Immature natural killer cell (primary cell): ENCODE results near the gene CREG1. TPM values are rescaled to one million over a fixed set of nuclear protein-coding genes. Genes with fewer than 3 reads are reported as not detected.
"Not testable (repeated sequence)": the region's sequence is repeated elsewhere in the genome, so short reads cannot be mapped to it uniquely, and the experiment has no call there.

Experiments used
- DNase-seq, 3 donors: peaks; one replicate each; pipeline ENCODE4 v3.0.0; 2022; ENCODE audit warnings: mixed read lengths in 1 of 3
- H3K27ac Mint-ChIP-seq, 6 donors: one replicate each; pipeline ENCODE4 v1.8.0; 2020; ENCODE audit warnings: mixed read lengths in 6 of 6, mild to moderate bottlenecking in 5 of 6, inconsistent platforms in 4 of 6, moderate library complexity in 3 of 6
- H3K27me3 Mint-ChIP-seq, 3 donors: one replicate each; pipeline ENCODE4 v1.8.0; 2020 to 2021; ENCODE audit warnings: low read depth in 3 of 3, mild to moderate bottlenecking in 3 of 3, mixed read lengths in 3 of 3, moderate library complexity in 3 of 3, inconsistent platforms in 1 of 3
- H3K36me3 Mint-ChIP-seq, 3 donors: one replicate each; pipeline ENCODE4 v1.8.0; 2020; ENCODE audit warnings: mixed read lengths in 3 of 3, inconsistent platforms in 2 of 3, mild to moderate bottlenecking in 2 of 3
- H3K4me1 Mint-ChIP-seq, 2 donors: one replicate each; pipeline ENCODE4 v1.8.0; 2020; ENCODE audit warnings: inconsistent platforms in 2 of 2, mild to moderate bottlenecking in 2 of 2, mixed read lengths in 2 of 2, moderate library complexity in 1 of 2
- H3K4me3 Mint-ChIP-seq, 5 donors: one replicate each; pipeline ENCODE4 v1.8.0; 2020; ENCODE audit warnings: mild to moderate bottlenecking in 5 of 5, mixed read lengths in 5 of 5, inconsistent platforms in 3 of 5, moderate library complexity in 3 of 5
- H3K9me3 Mint-ChIP-seq, 6 donors: one replicate each; pipeline ENCODE4 v1.8.0; 2020; ENCODE audit warnings: mild to moderate bottlenecking in 6 of 6, mixed read lengths in 6 of 6, inconsistent platforms in 4 of 6, moderate library complexity in 3 of 6
- polyA plus RNA-seq, 3 donors: library from polyadenylated mRNA; unstranded; fragments of 300-500 nt; fragmentation: Illumina TruSeq; gene quantifications; one replicate each; pipeline ENCODE4 v1.2.3, GENCODE V29; 2021

Gene CREG1
- polyA plus RNA-seq, 3 donors from 2014 or later, result 12.4 to 18.0 (median 14.7) TPM

- H3K36me3 Mint-ChIP-seq, result no peaks in the 10 kb centered on the region
- H3K27ac Mint-ChIP-seq, result no peak overlapping the region
- no peaks in the 10 kb centered on the region for H3K4me1 Mint-ChIP-seq
- H3K9me3 Mint-ChIP-seq, result no peaks in the 10 kb centered on the region
- no peak overlapping the region for H3K4me3 Mint-ChIP-seq
- DNase-seq, result no peak
- peaks cover 0 to 9% (median 3%) of the 10 kb centered on the region in 3 donors for H3K27me3 Mint-ChIP-seq
Observed at GRCh38 chr1:167579986-167580385, 26.4 kb upstream of the CREG1 start.

- H3K9me3 Mint-ChIP-seq, result no peaks in the 10 kb centered on the region
- no peak overlapping the region for H3K27ac Mint-ChIP-seq
- H3K4me1 Mint-ChIP-seq, result no peaks in the 10 kb centered on the region
- H3K36me3 Mint-ChIP-seq, result no peaks in the 10 kb centered on the region
- DNase-seq, result no peak
- H3K27me3 Mint-ChIP-seq, result peaks cover 0 to 9% (median 3%) of the 10 kb centered on the region in 3 donors
- H3K4me3 Mint-ChIP-seq, result no peak overlapping the region
Observed at GRCh38 chr1:167578939-167579521, 25.5 kb upstream of the CREG1 start.

- H3K4me3 Mint-ChIP-seq, result no peak overlapping the region
- DNase-seq, result no peak
- H3K27me3 Mint-ChIP-seq, result peaks cover 0 to 12% (median 4%) of the 10 kb centered on the region in 3 donors
- H3K36me3 Mint-ChIP-seq, result no peaks in the 10 kb centered on the region
- H3K4me1 Mint-ChIP-seq, result no peaks in the 10 kb centered on the region
- H3K27ac Mint-ChIP-seq, result no peak overlapping the region
- H3K9me3 Mint-ChIP-seq, result no peaks in the 10 kb centered on the region
Observed at GRCh38 chr1:167575649-167576048, 22.1 kb upstream of the CREG1 start.

DNA sequence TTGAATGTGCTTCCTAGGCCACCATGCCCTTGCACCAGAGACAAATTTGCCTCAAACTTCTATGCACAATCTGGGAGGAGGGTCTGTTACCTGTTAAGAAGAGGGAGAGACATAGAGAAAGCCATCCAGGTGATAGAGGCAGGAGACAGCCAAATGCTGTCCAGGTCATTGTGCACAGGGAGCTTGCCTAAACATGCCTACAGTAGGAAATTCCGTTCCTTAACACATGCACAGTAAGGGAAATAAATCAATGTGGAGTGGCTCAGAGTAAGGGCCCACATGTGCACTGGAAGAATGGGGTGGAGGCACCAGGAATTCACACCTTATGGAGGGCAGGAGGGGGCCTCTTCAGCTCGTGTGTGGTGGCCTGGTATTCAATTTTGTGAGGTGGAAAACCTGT, 19.5 kb upstream of the CREG1 start:
- H3K9me3 Mint-ChIP-seq, result no peaks in the 10 kb centered on the region
- no peaks in the 10 kb centered on the region for H3K36me3 Mint-ChIP-seq
- no peak overlapping the region for H3K4me3 Mint-ChIP-seq

DNA sequence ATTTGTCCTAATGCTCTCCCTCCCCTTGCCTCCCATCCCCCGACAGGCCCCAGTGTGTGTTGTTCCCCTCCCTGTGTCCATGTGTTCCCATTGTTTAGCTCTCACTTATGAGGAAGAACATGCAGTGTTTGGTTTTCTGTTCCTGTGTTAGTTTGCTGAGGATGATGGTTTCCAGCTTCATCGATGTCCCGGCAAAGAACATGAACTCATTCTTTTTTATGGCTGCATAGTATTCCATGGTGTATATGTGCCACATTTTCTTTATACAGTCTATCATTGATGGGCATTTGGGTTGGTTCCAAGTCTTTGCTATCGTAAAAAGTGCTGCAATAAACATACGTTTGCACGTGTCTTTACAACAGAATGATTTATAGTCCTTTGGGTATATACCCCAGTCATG, 17.1 kb upstream of the CREG1 start:
- not testable (repeated sequence) for H3K9me3 Mint-ChIP-seq, H3K27ac Mint-ChIP-seq, H3K36me3 Mint-ChIP-seq, H3K4me3 Mint-ChIP-seq, DNase-seq, H3K4me1 Mint-ChIP-seq
- peaks cover 0 to 15% (median 5%) of the 10 kb centered on the region in 3 donors for H3K27me3 Mint-ChIP-seq

More for the DNA sequence above, 19.5 kb upstream of the CREG1 start:
- H3K27ac Mint-ChIP-seq, result no peak overlapping the region
- H3K27me3 Mint-ChIP-seq, result peaks cover 0 to 19% (median 3%) of the 10 kb centered on the region in 3 donors
- DNase-seq, result no peak
- H3K4me1 Mint-ChIP-seq, result no peaks in the 10 kb centered on the region

DNA sequence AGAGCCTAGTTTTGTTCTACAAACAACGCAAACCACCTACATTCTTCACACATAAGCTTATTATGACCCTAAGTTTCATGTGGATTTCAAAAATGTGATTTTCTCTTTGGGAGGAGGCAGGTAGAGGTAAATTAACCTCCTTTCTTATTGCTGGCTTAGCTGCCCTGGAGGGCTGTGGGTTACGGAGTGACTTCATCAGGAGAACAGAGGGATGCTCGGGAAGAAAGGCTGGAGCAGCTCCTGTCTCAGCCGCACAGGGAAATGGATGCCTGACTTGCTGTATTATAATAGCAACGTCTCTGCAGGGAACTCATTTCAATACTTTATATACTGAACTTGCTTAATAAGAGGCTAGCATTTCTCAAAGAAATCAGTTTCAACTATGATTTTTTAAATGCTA, 14.1 kb upstream of the CREG1 start:
- H3K4me1 Mint-ChIP-seq, result no peaks in the 10 kb centered on the region
- no peaks in the 10 kb centered on the region for H3K36me3 Mint-ChIP-seq
- H3K27me3 Mint-ChIP-seq, result peaks cover under 1 to 12% (median 5%) of the 10 kb centered on the region in 3 donors
- H3K4me3 Mint-ChIP-seq, result no peak overlapping the region
- no peaks in the 10 kb centered on the region for H3K9me3 Mint-ChIP-seq
- no peak overlapping the region for H3K27ac Mint-ChIP-seq
- no peak for DNase-seq

- H3K4me3 Mint-ChIP-seq, result no peak overlapping the region
- H3K4me1 Mint-ChIP-seq, result no peaks in the 10 kb centered on the region
- no peaks in the 10 kb centered on the region for H3K9me3 Mint-ChIP-seq
- no peaks in the 10 kb centered on the region for H3K36me3 Mint-ChIP-seq
- H3K27ac Mint-ChIP-seq, result no peak overlapping the region
- peaks cover 2 to 12% (median 5%) of the 10 kb centered on the region in 3 donors for H3K27me3 Mint-ChIP-seq
- no peak for DNase-seq
Observed at GRCh38 chr1:167566766-167567165, 13.2 kb upstream of the CREG1 start.

DNA sequence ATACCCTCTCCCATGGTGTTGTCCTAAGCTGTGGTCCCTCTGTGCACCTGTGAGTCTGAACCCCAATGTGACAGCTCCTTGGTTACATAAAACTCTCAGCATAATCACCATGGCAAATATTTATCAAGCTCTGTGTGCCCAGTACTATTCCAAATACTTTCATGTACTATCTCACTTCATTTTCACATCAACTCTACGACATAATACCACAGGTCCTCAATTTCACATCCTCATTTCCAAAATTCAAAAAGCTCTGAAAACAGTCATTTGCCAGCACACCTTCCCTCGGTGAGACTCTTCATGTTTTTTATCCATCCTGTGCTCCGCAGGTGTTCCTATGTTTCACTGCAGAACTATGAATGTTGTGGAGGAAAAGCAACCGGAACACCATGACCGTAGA, 12.4 kb upstream of the CREG1 start:
- no peak overlapping the region for H3K4me3 Mint-ChIP-seq

DNA sequence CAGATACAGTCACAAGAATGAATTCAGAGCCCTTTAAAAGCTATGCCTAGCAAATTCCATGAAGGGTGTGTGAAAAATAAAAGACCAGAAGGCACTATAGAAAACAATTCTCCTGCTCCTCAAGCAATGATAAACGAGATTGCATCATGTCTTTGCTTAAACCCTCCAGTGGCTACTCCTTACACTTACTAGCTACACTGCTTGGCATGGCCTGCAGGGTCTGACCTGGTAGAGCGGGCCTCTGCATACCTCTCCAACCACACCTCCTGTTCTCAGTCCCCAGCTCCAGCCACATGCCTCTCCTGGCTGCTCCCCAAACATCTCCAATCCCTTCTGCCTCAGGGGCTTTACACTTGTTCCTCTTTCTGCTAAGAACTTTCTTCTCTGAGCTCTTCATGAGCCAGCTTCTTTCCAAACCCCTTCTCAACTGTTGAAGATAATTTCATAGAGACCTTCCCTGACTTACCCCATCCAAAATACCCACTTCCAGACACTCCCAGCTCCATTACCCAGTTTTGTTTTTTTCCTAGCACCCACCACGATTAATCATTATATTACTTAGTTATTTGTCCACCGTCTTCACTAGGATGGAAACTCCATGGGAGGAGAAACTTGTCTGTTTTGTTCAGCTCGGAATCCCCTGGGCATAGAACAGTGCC, 11.2 kb upstream of the CREG1 start:
- no peaks in the 10 kb centered on the region for H3K4me1 Mint-ChIP-seq
- H3K27ac Mint-ChIP-seq, result no peak overlapping the region
- H3K36me3 Mint-ChIP-seq, result no peaks in the 10 kb centered on the region
- no peak overlapping the region for H3K4me3 Mint-ChIP-seq
- no peaks in the 10 kb centered on the region for H3K9me3 Mint-ChIP-seq
- H3K27me3 Mint-ChIP-seq, result peaks cover 2 to 5% (median 3%) of the 10 kb centered on the region in 3 donors
- DNase-seq, result no peak

More for the DNA sequence above, 12.4 kb upstream of the CREG1 start:
- Mint-ChIP-seq H3K36me3 (no peaks in the 10 kb centered on the region), H3K4me1 (no peaks in the 10 kb centered on the region), H3K9me3 (no peaks in the 10 kb centered on the region), H3K27me3 (peaks cover 2 to 12% (median 3%) of the 10 kb centered on the region in 3 donors), H3K27ac (no peak overlapping the region)
- DNase-seq, result no peak

DNA sequence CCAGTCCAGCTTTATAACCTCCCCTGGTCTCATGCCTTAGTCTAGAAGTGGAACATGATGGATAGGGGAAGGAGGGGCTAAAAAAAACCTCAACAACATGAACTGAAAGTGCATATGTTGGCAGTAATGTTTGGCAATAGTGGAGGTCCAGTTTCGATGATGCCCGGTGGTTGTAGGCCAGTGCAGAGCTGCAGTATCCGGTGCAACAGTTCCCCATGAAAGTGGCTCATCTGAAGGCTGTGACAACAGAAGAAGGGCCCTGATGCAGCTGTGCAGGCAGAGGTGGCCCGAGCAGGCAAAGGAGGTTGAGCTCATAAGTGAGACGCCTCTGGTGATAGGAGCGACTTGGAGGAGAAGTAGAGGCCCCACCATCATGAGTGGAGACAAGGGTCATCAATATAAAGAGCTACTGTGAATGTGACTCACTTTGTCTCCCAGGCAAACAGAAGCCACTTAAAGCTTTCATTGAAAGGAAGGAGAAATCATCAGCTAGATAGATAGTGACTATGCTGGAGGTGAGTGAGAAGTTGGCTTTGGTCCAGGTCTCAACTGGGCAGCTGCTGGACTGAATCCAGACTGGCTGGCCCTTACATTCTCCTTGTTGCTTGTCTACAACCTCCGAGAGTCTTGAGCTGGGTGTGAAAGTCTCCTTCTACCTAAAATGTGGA, 10.2 kb upstream of the CREG1 start:
- Mint-ChIP-seq H3K36me3 (no peaks in the 10 kb centered on the region), H3K27ac (no peak overlapping the region), H3K4me1 (no peaks in the 10 kb centered on the region), H3K4me3 (no peak overlapping the region), H3K9me3 (no peaks in the 10 kb centered on the region), H3K27me3 (peaks cover 2 to 7% (median 3%) of the 10 kb centered on the region in 3 donors)
- no peak for DNase-seq

DNA sequence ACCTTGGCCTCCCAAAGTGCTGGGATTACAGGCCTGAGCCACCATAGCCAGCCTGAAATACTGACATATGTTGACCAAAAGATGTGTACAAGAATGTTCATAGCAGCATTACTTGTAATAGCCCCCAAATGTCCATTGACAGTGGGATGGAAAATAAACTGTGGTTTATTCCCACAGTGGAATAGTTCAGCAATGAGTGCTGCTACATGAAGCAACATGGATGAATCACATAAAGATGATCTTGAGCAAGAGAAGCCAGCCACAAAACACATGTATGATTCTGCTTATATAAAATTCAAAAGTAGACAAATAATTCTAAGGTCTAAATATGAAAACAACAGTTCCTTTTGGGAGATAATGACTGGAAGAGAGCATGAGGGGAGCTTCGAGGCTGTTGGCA, 9.1 kb upstream of the CREG1 start:
- Mint-ChIP-seq H3K4me1 (no peaks in the 10 kb centered on the region), H3K9me3 (no peaks in the 10 kb centered on the region), H3K27me3 (peaks cover 2 to 7% (median 2%) of the 10 kb centered on the region in 3 donors), H3K4me3 (no peak overlapping the region), H3K27ac (no peak overlapping the region), H3K36me3 (no peaks in the 10 kb centered on the region)
- no peak for DNase-seq

DNA sequence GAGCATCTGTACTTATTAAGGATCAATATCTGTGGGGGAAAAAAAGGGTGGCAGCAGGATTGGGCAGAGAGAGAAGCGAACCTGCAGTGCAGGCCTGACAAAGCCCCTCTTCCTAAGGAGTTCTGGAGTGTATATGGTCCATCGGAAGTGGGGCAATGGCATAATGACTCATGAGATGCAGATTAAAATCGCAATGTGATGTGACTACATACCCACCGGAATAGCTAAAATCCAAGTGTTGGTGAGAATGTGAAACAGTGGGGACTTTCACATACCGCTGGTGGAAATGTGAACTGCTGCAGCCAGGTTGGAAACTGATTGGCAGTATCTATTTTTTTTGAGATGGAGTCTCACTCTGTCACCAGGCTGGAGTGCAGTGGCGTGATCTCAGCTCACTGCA, 8.2 kb upstream of the CREG1 start:
- Mint-ChIP-seq H3K27me3 (peaks cover 0 to 7% (median 2%) of the 10 kb centered on the region in 3 donors), H3K4me3 (no peak overlapping the region), H3K4me1 (no peaks in the 10 kb centered on the region), H3K9me3 (no peaks in the 10 kb centered on the region), H3K36me3 (no peaks in the 10 kb centered on the region), H3K27ac (no peak overlapping the region)
- DNase-seq, result no peak

DNA sequence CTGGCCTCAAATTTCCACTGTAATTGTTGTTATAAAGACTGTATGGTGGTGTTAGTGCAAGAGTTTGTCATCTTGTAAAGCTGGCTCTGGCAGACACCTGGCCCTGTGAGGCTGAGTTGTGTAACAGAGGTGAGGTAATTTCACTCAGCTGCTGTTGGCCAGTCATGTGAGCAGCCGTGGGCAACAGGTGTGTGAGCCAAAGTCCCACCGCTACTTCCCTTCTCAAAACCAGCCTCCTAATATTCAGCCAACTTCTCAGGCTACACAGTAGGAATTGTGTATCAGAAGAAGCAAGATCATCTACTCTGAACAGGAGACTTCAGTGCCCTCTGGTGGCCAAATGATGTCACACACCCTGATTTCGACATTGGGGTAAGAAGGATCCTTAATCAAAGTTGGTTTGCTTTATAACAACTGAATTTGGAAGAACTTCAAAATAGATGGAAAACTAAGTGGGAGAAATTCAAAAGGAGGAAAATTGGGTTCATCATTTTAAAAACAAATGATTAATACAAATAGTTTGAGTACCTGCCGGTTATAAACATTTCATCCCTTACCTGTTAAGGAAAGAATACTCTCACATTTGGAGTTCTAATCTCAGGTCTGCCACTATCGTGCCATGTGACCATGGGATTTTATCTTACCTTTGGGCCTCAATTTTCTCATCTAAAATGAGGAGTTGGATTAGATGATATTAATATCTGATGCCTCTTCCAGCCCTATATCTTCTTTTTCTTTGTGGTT, 2.6 kb upstream of the CREG1 start:
- Mint-ChIP-seq H3K27ac (no peak overlapping the region), H3K4me3 (no peak overlapping the region)

DNA sequence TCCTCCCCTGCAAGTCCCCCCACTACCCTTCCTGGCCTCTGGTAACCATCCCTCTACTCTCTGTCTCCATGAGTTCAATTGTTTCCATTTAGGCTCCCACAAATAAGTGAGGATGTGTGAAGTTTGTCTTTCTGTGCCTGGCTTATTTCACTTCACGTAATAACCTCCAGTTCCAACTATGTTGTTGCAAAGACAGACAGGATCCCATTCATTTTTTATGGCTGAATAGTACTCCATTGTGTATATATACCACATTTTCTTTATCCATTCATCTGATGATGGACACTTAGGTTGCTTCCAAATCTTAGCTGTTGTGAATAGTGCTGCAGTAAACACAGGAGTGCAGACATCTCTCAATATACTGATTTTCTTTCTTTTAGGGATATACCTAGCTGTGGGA, 1.5 kb upstream of the CREG1 start:
- H3K27ac Mint-ChIP-seq, result not testable (repeated sequence)
- peaks cover 17 to 23% of the 10 kb centered on the region in 2 donors for H3K4me1 Mint-ChIP-seq

More for the DNA sequence above, 2.6 kb upstream of the CREG1 start:
- H3K9me3 Mint-ChIP-seq, result no peaks in the 10 kb centered on the region
- H3K27me3 Mint-ChIP-seq, result peaks cover 2 to 5% (median 4%) of the 10 kb centered on the region in 3 donors
- peak; percentile 59 to 65 (median 65) for DNase-seq
- H3K4me1 Mint-ChIP-seq, result peaks cover 17 to 23% of the 10 kb centered on the region in 2 donors
- H3K36me3 Mint-ChIP-seq, result no peaks in the 10 kb centered on the region

More for the DNA sequence above, 1.5 kb upstream of the CREG1 start:
- H3K4me3 Mint-ChIP-seq, result peak overlapping the region in 2 of 5 donors; percentile 18 to 22
- H3K9me3 Mint-ChIP-seq, H3K27me3 Mint-ChIP-seq, H3K36me3 Mint-ChIP-seq, DNase-seq: not testable (repeated sequence)
